Endodermal cell (in vitro differentiated cells): ENCODE measurements around the gene ANAPC5. TPM values are rescaled to one million over a fixed set of nuclear protein-coding genes. Genes with fewer than 3 reads are reported as not detected.

Experiments used
- DNase-seq: peaks from one replicate; pipeline ENCODE4 v3.0.0-alpha.2; 2017
- H3K27ac ChIP-seq: 2 replicates; pipeline ENCODE4 v1.5.1; 2013; ENCODE audit warnings: mild to moderate bottlenecking, low read depth, low read length, moderate library complexity
- H3K27me3 ChIP-seq: 2 replicates; pipeline ENCODE4 v1.6.1; 2013; ENCODE audit warnings: mild to moderate bottlenecking, low read length, moderate library complexity; ENCODE audit not compliant: insufficient read depth, control insufficient read depth, poor library complexity, severe bottlenecking
- H3K36me3 ChIP-seq: 2 replicates; pipeline ENCODE4 v1.7.0; 2013; ENCODE audit warnings: mild to moderate bottlenecking, low read length, moderate library complexity; ENCODE audit not compliant: control insufficient read depth, insufficient read depth
- H3K4me1 ChIP-seq: one replicate; pipeline ENCODE4 v1.7.0; 2013; ENCODE audit warnings: low read length; ENCODE audit not compliant: control insufficient read depth, insufficient read depth
- H3K4me3 ChIP-seq: 2 replicates; pipeline ENCODE4 v1.5.1; 2013; ENCODE audit warnings: mild to moderate bottlenecking, low read length, moderate library complexity
- H3K9ac ChIP-seq: 2 replicates; pipeline ENCODE4 v1.6.1; 2013; ENCODE audit warnings: mild to moderate bottlenecking, low read length, moderate library complexity; ENCODE audit not compliant: poor library complexity, severe bottlenecking; ENCODE audit errors: extremely low read depth
- H3K9me3 ChIP-seq: 2 replicates; pipeline ENCODE4 v1.6.1; 2013; ENCODE audit warnings: mild to moderate bottlenecking, low read length, moderate library complexity; ENCODE audit not compliant: control insufficient read depth
- H3K27ac Mint-ChIP-seq: 2 replicates; pipeline ENCODE4 v1.8.0; 2020; ENCODE audit warnings: mixed read lengths
- H3K27me3 Mint-ChIP-seq: 2 replicates; pipeline ENCODE4 v1.8.0; 2021; ENCODE audit warnings: mild to moderate bottlenecking, mixed read lengths; ENCODE audit not compliant: insufficient read depth
- H3K36me3 Mint-ChIP-seq: 2 replicates; pipeline ENCODE4 v1.8.0; 2020; ENCODE audit warnings: low read depth, mixed read lengths
- H3K4me1 Mint-ChIP-seq: 2 replicates; pipeline ENCODE4 v1.8.0; 2020; ENCODE audit warnings: mixed read lengths
- H3K4me3 Mint-ChIP-seq: 2 replicates; pipeline ENCODE4 v1.8.0; 2020; ENCODE audit warnings: mild to moderate bottlenecking, moderate library complexity, mixed read lengths
- H3K9me3 Mint-ChIP-seq: 2 replicates; pipeline ENCODE4 v1.8.0; 2020; ENCODE audit warnings: mild to moderate bottlenecking, mixed read lengths
- CTCF ChIP-seq: fragments of 200-600 bp; sonication (generic); conservative IDR thresholded peaks from 2 replicates; pipeline ENCODE4 v1.5.0; 2021; ENCODE audit warnings: antibody characterized with exemption, mild to moderate bottlenecking
- WGBS, 2 experiments: methylation state at CpG; one replicate each; pipeline versions ENCODE4 v1.1.5 to v1.1.7; 2013; ENCODE audit warnings: missing lambda C conversion rate in 2 of 2, mixed read lengths in 1 of 2; ENCODE audit not compliant: insufficient coverage in 1 of 2, insufficient read length in 1 of 2; 5-methylcytosine and 5-hydroxymethylcytosine counted together
- total RNA-seq, 2 donors: library from RNA; stranded (reverse); fragmentation: NEBNext Ultra II Directional in 1 of 2; extraction: Animal tissue kit (Norgen Biotek cat#: 25700) in 1 of 2; gene quantifications; 2 replicates in 1 of 2; 3 replicates in 1 of 2; pipeline ENCODE4 v1.2.1, GENCODE V29; 2021

Gene ANAPC5
- total RNA-seq, 2 donors from 2014 or later: 87.7 to 111 TPM

GRCh38 chr12:121330195-121330594, 22.0 kb downstream of the ANAPC5 start:
- peaks cover 82% of the 10 kb centered on the region for H3K36me3 Mint-ChIP-seq
- H3K27me3 Mint-ChIP-seq: no peaks in the 10 kb centered on the region
- no peak overlapping the region for H3K4me3 ChIP-seq
- H3K9ac ChIP-seq: no peak overlapping the region
- 90 to 94% methylated on average over 3 to 4 of the region's 4 CpGs for WGBS, 2 experiments
- no peak for TF ChIP-seq CTCF
- H3K27ac ChIP-seq: no peak overlapping the region
- no peak overlapping the region for H3K27ac Mint-ChIP-seq
- no peak for DNase-seq
- H3K9me3 ChIP-seq: no peaks in the 10 kb centered on the region
- H3K4me1 Mint-ChIP-seq: no peaks in the 10 kb centered on the region
- no peaks in the 10 kb centered on the region for H3K27me3 ChIP-seq
- H3K36me3 ChIP-seq: peaks cover 84% of the 10 kb centered on the region
- no peak overlapping the region for H3K4me3 Mint-ChIP-seq
- no peaks in the 10 kb centered on the region for H3K4me1 ChIP-seq
- H3K9me3 Mint-ChIP-seq: no peaks in the 10 kb centered on the region

GRCh38 chr12:121328620-121329019, 23.6 kb downstream of the ANAPC5 start:
- Histone ChIP-seq H3K4me3 (no peak overlapping the region), H3K4me1 (no peaks in the 10 kb centered on the region), H3K27me3 (no peaks in the 10 kb centered on the region), H3K27ac (no peak overlapping the region), H3K9ac (no peak overlapping the region), H3K36me3 (peaks cover 87% of the 10 kb centered on the region), H3K9me3 (no peaks in the 10 kb centered on the region)
- no peak overlapping the region for H3K27ac Mint-ChIP-seq
- TF ChIP-seq CTCF: no peak
- WGBS, 2 experiments: 94 to 95% methylated on average over 3 to 4 of the region's 4 CpGs
- H3K36me3 Mint-ChIP-seq: peaks cover 80% of the 10 kb centered on the region
- H3K4me1 Mint-ChIP-seq: no peaks in the 10 kb centered on the region
- no peaks in the 10 kb centered on the region for H3K9me3 Mint-ChIP-seq
- no peak overlapping the region for H3K4me3 Mint-ChIP-seq
- H3K27me3 Mint-ChIP-seq: no peaks in the 10 kb centered on the region
- no peak for DNase-seq

- Histone ChIP-seq H3K4me1 (no peaks in the 10 kb centered on the region), H3K9me3 (no peaks in the 10 kb centered on the region), H3K4me3 (no peak overlapping the region), H3K36me3 (peaks cover 93% of the 10 kb centered on the region), H3K9ac (no peak overlapping the region), H3K27ac (no peak overlapping the region), H3K27me3 (no peaks in the 10 kb centered on the region)
- H3K27me3 Mint-ChIP-seq: no peaks in the 10 kb centered on the region
- 91 to 95% methylated on average over 16 to 21 of the region's 21 CpGs for WGBS, 2 experiments
- H3K27ac Mint-ChIP-seq: no peak overlapping the region
- H3K4me1 Mint-ChIP-seq: no peaks in the 10 kb centered on the region
- no peaks in the 10 kb centered on the region for H3K9me3 Mint-ChIP-seq
- H3K36me3 Mint-ChIP-seq: peaks cover 77% of the 10 kb centered on the region
- no peak for TF ChIP-seq CTCF
- DNase-seq: peak; percentile 43
- H3K4me3 Mint-ChIP-seq: no peak overlapping the region
These were observed 25.1 kb downstream of the ANAPC5 start for GRCh38 chr12:121326996-121327674.
